ENCODE measurements around the gene ZKSCAN8.
"Not testable (repeated sequence)": the region's sequence is repeated elsewhere in the genome, so short reads cannot be mapped to it uniquely, and the experiment has no call there.

DNA sequence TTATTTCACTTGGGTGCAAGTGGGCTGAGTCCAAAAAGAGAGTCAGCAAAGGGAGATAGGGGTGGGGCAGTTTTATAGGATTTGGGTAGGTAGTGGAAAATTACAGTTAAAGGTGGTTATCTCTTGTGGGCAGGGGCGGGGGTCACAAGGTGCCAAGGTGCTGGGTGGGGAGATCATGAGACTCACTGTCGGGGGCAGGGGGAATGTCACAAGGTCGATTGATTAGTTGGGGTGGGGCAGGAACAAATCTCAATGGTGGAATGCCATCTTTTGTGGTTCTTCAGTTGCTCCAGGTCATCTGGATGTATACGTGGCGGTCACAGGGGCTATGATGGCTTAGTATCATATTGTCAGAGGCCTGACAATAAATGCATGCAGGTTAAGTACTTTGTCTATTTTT lies 19.4 kb upstream of the ZKSCAN8 start:
- TF ChIP-seq, protein P1, sequence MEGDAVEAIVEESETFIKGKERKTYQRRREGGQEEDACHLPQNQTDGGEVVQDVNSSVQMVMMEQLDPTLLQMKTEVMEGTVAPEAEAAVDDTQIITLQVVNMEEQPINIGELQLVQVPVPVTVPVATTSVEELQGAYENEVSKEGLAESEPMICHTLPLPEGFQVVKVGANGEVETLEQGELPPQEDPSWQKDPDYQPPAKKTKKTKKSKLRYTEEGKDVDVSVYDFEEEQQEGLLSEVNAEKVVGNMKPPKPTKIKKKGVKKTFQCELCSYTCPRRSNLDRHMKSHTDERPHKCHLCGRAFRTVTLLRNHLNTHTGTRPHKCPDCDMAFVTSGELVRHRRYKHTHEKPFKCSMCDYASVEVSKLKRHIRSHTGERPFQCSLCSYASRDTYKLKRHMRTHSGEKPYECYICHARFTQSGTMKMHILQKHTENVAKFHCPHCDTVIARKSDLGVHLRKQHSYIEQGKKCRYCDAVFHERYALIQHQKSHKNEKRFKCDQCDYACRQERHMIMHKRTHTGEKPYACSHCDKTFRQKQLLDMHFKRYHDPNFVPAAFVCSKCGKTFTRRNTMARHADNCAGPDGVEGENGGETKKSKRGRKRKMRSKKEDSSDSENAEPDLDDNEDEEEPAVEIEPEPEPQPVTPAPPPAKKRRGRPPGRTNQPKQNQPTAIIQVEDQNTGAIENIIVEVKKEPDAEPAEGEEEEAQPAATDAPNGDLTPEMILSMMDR (conservative IDR thresholded peaks at IDR 0.05; ENCODE audit: low read length): not testable (repeated sequence)
- not testable (repeated sequence) for TF ChIP-seq EZH2phosphoT487 (IDR thresholded peaks at IDR 0.05; ENCODE audit: borderline replicate concordance, low read depth, low read length)

Measured in OCI-LY7 (cell line).